Neuronal stem cell (in vitro differentiated cells): Measurements from ENCODE around the gene ADGRE3.
"Not testable (repeated sequence)": the region's sequence is repeated elsewhere in the genome, so short reads cannot be mapped to it uniquely, and the experiment has no call there.

Experiments
- DNase-seq: peaks from one replicate; pipeline ENCODE4 v3.0.0-alpha.2; 2013; ENCODE audit warnings: low spot score
- H2AFZ ChIP-seq: one replicate; pipeline ENCODE4 v1.6.1; 2013; ENCODE audit warnings: mild to moderate bottlenecking, low read length, inconsistent platforms
- H2AK5ac ChIP-seq: 2 replicates; pipeline ENCODE4 v1.6.1; 2013; ENCODE audit warnings: low read depth, mild to moderate bottlenecking, inconsistent platforms, low read length, moderate library complexity, mixed read lengths
- H2BK120ac ChIP-seq: 2 replicates; pipeline ENCODE4 v1.6.1; 2013; ENCODE audit warnings: low read depth, mild to moderate bottlenecking, inconsistent platforms, low read length, moderate library complexity, mixed read lengths
- H2BK12ac ChIP-seq: one replicate; pipeline ENCODE4 v1.6.1; 2013; ENCODE audit warnings: low read length, inconsistent platforms
- H2BK15ac ChIP-seq: 2 replicates; pipeline ENCODE4 v1.6.1; 2013; ENCODE audit warnings: mild to moderate bottlenecking, low read length, inconsistent platforms, mixed read lengths
- H2BK5ac ChIP-seq: one replicate; pipeline ENCODE4 v1.6.1; 2013; ENCODE audit warnings: inconsistent platforms, mild to moderate bottlenecking, low read length, moderate library complexity
- H3K14ac ChIP-seq: one replicate; pipeline ENCODE4 v1.6.1; 2013; ENCODE audit warnings: low read length, inconsistent platforms
- H3K18ac ChIP-seq: 2 replicates; pipeline ENCODE4 v1.6.1; 2013; ENCODE audit warnings: low read length, inconsistent platforms
- H3K23ac ChIP-seq: 2 replicates; pipeline ENCODE4 v1.6.1; 2013; ENCODE audit warnings: low read depth, mild to moderate bottlenecking, mixed read lengths, low read length, inconsistent platforms; ENCODE audit not compliant: poor library complexity
- H3K27ac ChIP-seq: replicated peaks from 3 replicates; pipeline ENCODE4 v1.5.1; 2013; ENCODE audit warnings: low read length, inconsistent platforms
- H3K27me3 ChIP-seq, 3 experiments: 2 replicates each; pipeline ENCODE4 v1.6.1; 2013; ENCODE audit warnings: low read length in 3 of 3, mild to moderate bottlenecking in 2 of 3, inconsistent platforms in 1 of 3, low read depth in 1 of 3, mixed read lengths in 1 of 3, moderate library complexity in 1 of 3; ENCODE audit not compliant: control insufficient read depth in 3 of 3, insufficient read depth in 3 of 3
- H3K36me3 ChIP-seq, 2 donors: replicated peaks in 1 of 2; 2 replicates each; pipeline ENCODE4 v1.6.1; 2013; ENCODE audit warnings: low read length in 2 of 2; ENCODE audit not compliant: control insufficient read depth in 2 of 2, insufficient read depth in 2 of 2
- H3K4ac ChIP-seq: 2 replicates; pipeline ENCODE4 v1.6.1; 2013; ENCODE audit warnings: inconsistent platforms, mild to moderate bottlenecking, low read length, moderate library complexity
- H3K4me1 ChIP-seq, 2 donors: 1 replicate in 1 of 2; 2 replicates in 1 of 2; pipeline ENCODE4 v1.6.1; 2013; ENCODE audit warnings: low read length in 2 of 2, low read depth in 1 of 2; ENCODE audit not compliant: control insufficient read depth in 2 of 2, insufficient read depth in 1 of 2
- H3K4me2 ChIP-seq: one replicate; pipeline ENCODE4 v1.6.1; 2013; ENCODE audit warnings: mild to moderate bottlenecking, low read length, inconsistent platforms; ENCODE audit not compliant: insufficient read depth, poor library complexity, severe bottlenecking
- H3K4me3 ChIP-seq, 2 donors: 2 replicates each; pipeline ENCODE4 v1.5.1; 2013; ENCODE audit warnings: low read length in 2 of 2, mild to moderate bottlenecking in 2 of 2, inconsistent platforms in 1 of 2, moderate library complexity in 1 of 2
- H3K79me1 ChIP-seq: one replicate; pipeline ENCODE4 v1.6.1; 2013; ENCODE audit warnings: low read depth, mild to moderate bottlenecking, inconsistent platforms, low read length, moderate library complexity
- H3K9ac ChIP-seq: one replicate; pipeline ENCODE4 v1.6.1; 2013; ENCODE audit warnings: mild to moderate bottlenecking, low read depth, low read length, inconsistent platforms; ENCODE audit not compliant: poor library complexity
- H3K9me3 ChIP-seq, 2 donors: replicated peaks in 1 of 2; 2 replicates each; pipeline versions ENCODE3 to v1.6.1; 2013; ENCODE audit warnings: low read length in 2 of 2, mild to moderate bottlenecking in 2 of 2, inconsistent platforms in 1 of 2, low read depth in 1 of 2, mixed read lengths in 1 of 2, moderate library complexity in 1 of 2; ENCODE audit not compliant: control insufficient read depth in 2 of 2, insufficient read depth in 1 of 2
- H4K8ac ChIP-seq: one replicate; pipeline ENCODE4 v1.6.1; 2013; ENCODE audit warnings: low read depth, mild to moderate bottlenecking, inconsistent platforms, low read length, moderate library complexity
- H4K91ac ChIP-seq: one replicate; pipeline ENCODE4 v1.6.1; 2013; ENCODE audit warnings: low read length, low read depth, mild to moderate bottlenecking, inconsistent platforms; ENCODE audit not compliant: poor library complexity
- WGBS, 2 donors: extraction: QIAGEN DNeasy Blood & Tissue Kit; methylation state at CpG; one replicate each; pipeline ENCODE4 v1.1.7; 2013; ENCODE audit warnings: missing lambda C conversion rate in 2 of 2, mixed read lengths in 1 of 2; ENCODE audit not compliant: insufficient read length in 2 of 2, insufficient replicate concordance in 1 of 2; ENCODE audit errors: extremely low coverage in 2 of 2; 5-methylcytosine and 5-hydroxymethylcytosine counted together

ADGRE3 gene

GRCh38 chr19:14595558-14595957, 79.1 kb downstream of the ADGRE3 start:
- no peak overlapping the region for H4K8ac ChIP-seq
- H2BK15ac ChIP-seq: no peak overlapping the region
- H3K9me3 ChIP-seq: peaks cover 5 to 24% of the 10 kb centered on the region in 2 donors
- H3K4me1 ChIP-seq: no peaks in the 10 kb centered on the region
- peaks cover 0 to 3% (median 0%) of the 10 kb centered on the region in 3 experiments for H3K27me3 ChIP-seq
- H3K23ac ChIP-seq: no peak overlapping the region
- H3K79me1 ChIP-seq: no peaks in the 10 kb centered on the region
- WGBS, 2 donors: 100% methylated on average over 3 of the region's 3 CpGs
- H2BK120ac ChIP-seq: no peak overlapping the region
- H3K9ac ChIP-seq: no peak overlapping the region
- no peak overlapping the region for H2AFZ ChIP-seq
- H2BK5ac ChIP-seq: no peak overlapping the region
- H3K4me3 ChIP-seq: peak overlapping the region in 1 of 2 donors; percentile 51
- no peak overlapping the region for H2BK12ac ChIP-seq
- H3K14ac ChIP-seq: no peak overlapping the region
- H3K27ac ChIP-seq: no peak overlapping the region
- H3K4me2 ChIP-seq: no peak overlapping the region
- H4K91ac ChIP-seq: no peak overlapping the region
- no peak overlapping the region for H3K18ac ChIP-seq
- no peak for DNase-seq
- H3K4ac ChIP-seq: no peak overlapping the region
- H3K36me3 ChIP-seq: no peaks in the 10 kb centered on the region
- no peak overlapping the region for H2AK5ac ChIP-seq

DNA sequence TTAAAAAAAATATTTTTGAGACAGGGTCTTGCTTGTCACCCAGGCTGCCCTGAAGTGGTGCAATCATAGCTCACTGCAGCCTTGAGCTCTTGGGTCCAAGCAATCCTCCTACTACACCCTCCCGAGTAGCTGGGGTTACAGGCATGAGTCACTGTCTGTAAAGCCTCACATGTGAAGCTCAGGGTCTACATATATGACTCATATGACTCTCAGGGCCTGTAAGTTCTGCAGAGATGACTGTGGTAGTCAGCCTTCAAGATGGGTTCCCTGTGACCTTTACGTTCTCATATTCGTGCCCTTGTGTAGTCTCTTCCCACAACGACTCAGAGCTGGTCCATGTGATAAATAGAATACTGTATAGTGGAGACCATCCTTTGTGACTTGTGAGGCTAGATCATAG, 85.2 kb downstream of the ADGRE3 start:
- not testable (repeated sequence) for H2BK120ac ChIP-seq, H3K79me1 ChIP-seq, H2BK5ac ChIP-seq, H3K4ac ChIP-seq, H3K9me3 ChIP-seq, H3K18ac ChIP-seq, H4K8ac ChIP-seq, H2BK15ac ChIP-seq, H3K36me3 ChIP-seq, H3K27ac ChIP-seq, H3K4me2 ChIP-seq, H3K4me3 ChIP-seq, H3K14ac ChIP-seq, H3K9ac ChIP-seq, H3K23ac ChIP-seq, H3K27me3 ChIP-seq, H2AFZ ChIP-seq, DNase-seq, H2AK5ac ChIP-seq, H4K91ac ChIP-seq, H3K4me1 ChIP-seq, H2BK12ac ChIP-seq
- no CpG with 5 or more reads among the region's 4 CpGs for WGBS, 2 donors

DNA sequence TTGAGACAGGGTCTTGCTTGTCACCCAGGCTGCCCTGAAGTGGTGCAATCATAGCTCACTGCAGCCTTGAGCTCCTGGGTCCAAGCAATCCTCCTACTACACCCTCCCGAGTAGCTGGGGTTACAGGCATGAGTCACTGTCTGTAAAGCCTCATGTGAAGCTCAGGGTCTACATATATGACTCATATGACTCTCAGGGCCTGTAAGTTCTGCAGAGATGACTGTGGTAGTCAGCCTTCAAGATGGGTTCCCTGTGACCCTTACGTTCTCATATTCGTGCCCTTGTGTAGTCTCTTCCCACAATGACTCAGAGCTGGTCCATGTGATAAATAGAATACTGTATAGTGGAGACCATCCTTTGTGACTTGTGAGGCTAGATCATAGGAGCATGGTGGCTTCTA, 89.5 kb downstream of the ADGRE3 start:
- not testable (repeated sequence) for H3K23ac ChIP-seq, H3K4me3 ChIP-seq, H2BK12ac ChIP-seq, H3K36me3 ChIP-seq, H2BK15ac ChIP-seq, DNase-seq, H4K8ac ChIP-seq, H3K79me1 ChIP-seq, H4K91ac ChIP-seq, H3K4me1 ChIP-seq, H3K4ac ChIP-seq, H3K14ac ChIP-seq, H3K9ac ChIP-seq, H3K27ac ChIP-seq, H2BK5ac ChIP-seq, H2AFZ ChIP-seq, H3K18ac ChIP-seq, H2BK120ac ChIP-seq, H3K27me3 ChIP-seq, H3K4me2 ChIP-seq, H2AK5ac ChIP-seq, H3K9me3 ChIP-seq
- no CpG with 5 or more reads among the region's 3 CpGs for WGBS, 2 donors

- H3K14ac ChIP-seq, H3K4me1 ChIP-seq, DNase-seq, H3K18ac ChIP-seq, H3K79me1 ChIP-seq, H2AFZ ChIP-seq, H2BK120ac ChIP-seq, H3K4me3 ChIP-seq, H3K4ac ChIP-seq, H3K36me3 ChIP-seq, H2BK12ac ChIP-seq, H2BK5ac ChIP-seq, H3K27ac ChIP-seq, H3K4me2 ChIP-seq, H4K91ac ChIP-seq, H4K8ac ChIP-seq, H3K9ac ChIP-seq, H2AK5ac ChIP-seq, H2BK15ac ChIP-seq, H3K27me3 ChIP-seq, H3K23ac ChIP-seq, H3K9me3 ChIP-seq: not testable (repeated sequence)
- no CpG with 5 or more reads among the region's 5 CpGs for WGBS, 2 donors
Measured at GRCh38 chr19:14584372-14584771, 90.3 kb downstream of the ADGRE3 start.
